GM12872 (cell line): ENCODE data around the gene EIF2AK3.

Experiments used
- TF ChIP-seq, protein P1 (sequence below): IDR thresholded peaks from 3 replicates; pipeline ENCODE4 v1.5.1; 2011; ENCODE audit warnings: low read depth, mild to moderate bottlenecking, low read length, moderate library complexity; ENCODE audit not compliant: insufficient read depth

Gene EIF2AK3

DNA sequence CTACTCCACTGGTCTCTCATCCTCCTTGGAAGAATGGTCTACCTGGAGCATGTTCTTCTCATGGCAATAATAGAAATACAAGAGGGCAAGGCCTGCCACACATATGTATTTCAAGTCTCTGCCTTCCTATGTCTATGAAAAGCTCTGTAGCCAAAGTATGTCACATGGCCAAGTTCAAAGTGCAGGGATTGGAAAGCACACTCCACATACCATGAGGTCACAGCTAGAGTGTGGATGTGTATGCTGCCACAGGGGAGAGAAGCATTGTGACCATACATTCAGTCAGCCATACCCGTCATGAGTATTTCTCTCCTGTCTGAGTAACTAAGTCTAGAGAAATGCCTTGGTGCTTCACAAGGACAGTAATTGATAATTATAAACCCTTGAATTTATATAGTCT is 8.8 kb upstream of the EIF2AK3 start:
- TF ChIP-seq, protein P1, sequence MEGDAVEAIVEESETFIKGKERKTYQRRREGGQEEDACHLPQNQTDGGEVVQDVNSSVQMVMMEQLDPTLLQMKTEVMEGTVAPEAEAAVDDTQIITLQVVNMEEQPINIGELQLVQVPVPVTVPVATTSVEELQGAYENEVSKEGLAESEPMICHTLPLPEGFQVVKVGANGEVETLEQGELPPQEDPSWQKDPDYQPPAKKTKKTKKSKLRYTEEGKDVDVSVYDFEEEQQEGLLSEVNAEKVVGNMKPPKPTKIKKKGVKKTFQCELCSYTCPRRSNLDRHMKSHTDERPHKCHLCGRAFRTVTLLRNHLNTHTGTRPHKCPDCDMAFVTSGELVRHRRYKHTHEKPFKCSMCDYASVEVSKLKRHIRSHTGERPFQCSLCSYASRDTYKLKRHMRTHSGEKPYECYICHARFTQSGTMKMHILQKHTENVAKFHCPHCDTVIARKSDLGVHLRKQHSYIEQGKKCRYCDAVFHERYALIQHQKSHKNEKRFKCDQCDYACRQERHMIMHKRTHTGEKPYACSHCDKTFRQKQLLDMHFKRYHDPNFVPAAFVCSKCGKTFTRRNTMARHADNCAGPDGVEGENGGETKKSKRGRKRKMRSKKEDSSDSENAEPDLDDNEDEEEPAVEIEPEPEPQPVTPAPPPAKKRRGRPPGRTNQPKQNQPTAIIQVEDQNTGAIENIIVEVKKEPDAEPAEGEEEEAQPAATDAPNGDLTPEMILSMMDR = no peak

DNA sequence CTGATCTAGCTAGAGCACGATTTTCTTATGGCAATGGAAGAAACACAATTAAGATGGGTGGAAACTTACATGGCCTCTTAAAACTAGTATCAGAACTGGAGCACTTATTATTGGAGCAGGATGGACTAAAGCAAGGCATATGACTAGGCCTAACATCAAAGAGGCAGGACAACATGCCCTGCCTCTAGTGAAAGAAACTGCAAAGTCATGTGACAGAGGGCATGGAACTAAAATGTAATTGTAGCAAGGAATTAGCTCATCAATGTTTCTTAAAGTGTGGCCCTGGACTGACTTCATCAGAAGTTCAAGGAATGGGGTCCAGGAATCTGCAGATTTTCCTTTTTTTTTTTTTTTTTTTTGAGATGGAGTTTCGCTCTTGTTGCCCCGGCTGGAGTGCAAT is 5.3 kb upstream of the EIF2AK3 start:
- TF ChIP-seq, protein P1 = no peak

DNA sequence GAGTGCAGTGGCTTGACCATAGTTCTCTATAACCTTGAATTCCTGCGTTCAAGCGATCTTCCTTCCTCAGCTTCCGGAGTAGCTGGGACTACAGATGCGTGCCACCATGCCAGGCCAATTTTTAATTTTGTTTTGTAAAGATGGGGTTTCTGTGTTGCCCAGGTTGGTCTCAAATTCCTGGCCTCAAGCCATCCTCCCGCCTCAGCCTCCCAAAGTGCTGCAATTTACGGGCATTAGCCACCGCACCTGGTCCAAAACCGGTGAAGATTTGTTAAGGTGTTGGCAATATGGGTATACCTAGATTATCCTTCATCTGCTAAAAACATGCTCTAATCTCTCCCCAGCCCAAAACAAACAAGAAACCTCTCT is 1.3 kb upstream of the EIF2AK3 start:
- TF ChIP-seq, protein P1 = no peak

DNA sequence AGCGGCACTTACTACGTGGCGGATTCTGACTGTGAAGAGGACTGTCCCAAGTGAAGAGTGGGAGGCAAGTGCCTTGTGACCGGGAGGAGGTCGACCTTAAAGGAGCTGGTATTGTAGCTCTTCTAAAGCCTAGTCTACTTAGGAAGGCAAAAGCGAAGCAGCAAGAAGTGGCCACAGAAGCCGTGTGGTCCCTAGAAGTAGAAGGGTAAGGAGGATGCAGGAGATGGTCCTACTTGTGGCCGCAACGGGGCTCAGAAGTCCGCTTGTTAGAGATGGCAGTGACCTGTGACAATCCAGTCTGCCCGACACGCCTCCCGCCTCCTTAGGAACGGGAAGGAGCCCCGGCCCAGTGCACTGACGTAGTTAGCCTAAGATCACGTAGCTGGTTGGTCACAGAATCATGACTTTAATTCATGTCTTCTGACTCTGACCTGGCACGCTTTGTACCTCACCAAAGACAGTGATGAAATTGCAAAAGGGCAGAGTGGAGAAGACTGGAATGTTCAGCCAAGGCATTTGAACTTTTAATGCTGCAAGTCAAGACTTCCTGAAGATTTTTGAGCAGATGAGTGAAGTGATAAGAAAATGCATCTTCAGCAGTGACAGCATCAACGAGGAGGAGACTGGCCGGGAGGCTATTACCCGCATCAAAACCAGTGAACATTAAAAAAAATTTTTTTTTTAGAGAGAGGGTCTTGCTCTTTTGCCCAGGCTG is 749 bp upstream of the EIF2AK3 start:
- TF ChIP-seq, protein P1 = no peak

DNA sequence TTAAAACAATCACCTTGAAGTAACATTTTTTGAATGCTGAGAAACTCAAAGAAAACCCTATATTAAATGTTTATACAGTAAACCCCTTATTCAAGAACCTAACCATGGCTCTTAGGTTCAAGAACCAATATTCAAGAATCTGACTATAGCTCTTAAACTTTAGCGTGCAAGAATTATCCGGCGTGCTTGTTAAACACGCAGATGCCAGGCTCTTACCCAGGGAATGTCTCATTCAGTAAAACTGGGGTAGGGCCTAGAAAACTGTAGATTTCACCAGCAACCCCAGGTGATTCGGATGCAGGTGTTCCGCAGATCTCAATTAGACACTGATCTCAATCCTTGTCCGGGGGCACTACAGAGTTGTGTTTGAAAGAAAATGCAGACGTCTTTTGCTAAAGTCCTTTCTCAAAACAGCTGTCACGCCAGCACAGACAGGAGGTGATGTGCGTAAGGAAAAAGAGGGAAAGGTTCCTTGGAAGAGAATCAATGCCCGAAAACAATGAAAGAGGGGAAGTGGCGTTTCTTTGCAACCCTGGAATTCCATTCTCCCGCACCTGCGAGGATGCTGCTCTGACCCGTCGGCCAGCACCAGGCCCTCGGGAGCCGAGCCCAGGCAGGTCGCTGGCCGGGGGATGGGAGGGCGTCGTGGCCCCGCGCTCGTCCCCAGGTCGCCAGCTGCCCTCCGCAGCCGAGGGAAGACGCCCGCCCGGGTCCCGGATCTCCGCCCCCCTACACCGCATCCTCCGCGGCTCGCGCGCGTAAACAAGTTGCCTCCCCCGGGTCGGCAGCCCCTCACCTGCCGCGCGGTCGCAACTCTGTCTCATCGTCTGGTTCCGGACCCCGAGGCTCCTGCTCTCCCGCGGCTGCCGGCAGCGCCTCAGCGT is 851 bp downstream of the EIF2AK3 start:
- TF ChIP-seq, protein P1 = no peak

GRCh38 chr2:88624477-88624876 is 2.8 kb downstream of the EIF2AK3 start:
- TF ChIP-seq, protein P1 = no peak

DNA sequence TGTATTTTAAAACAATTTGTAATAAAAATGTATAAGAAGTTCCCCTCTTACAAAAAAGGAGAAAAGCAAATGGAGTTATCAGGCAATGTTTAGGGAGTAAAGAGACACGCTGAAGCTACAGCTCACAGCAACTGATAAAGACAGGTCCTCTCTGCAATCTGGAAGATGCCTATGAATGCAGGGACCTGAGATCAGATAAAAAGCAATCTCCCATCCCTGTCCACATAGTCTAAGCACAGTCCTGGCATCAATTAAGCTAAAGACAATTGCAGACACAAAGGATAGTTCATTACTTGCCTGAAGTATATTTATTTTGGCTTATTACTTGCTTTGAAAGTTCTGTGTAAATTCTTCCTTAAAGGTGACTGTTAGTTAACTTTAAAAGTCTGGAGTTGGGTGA is 5.0 kb downstream of the EIF2AK3 start:
- TF ChIP-seq, protein P1 = no peak
